ENCODE measurements around the gene ENSA. TPM values are rescaled to one million over a fixed set of nuclear protein-coding genes. Genes with fewer than 3 reads are reported as not detected.

The ENSA gene
- total RNA-seq, 1 experiment from 2014 or later: 212 TPM

DNA sequence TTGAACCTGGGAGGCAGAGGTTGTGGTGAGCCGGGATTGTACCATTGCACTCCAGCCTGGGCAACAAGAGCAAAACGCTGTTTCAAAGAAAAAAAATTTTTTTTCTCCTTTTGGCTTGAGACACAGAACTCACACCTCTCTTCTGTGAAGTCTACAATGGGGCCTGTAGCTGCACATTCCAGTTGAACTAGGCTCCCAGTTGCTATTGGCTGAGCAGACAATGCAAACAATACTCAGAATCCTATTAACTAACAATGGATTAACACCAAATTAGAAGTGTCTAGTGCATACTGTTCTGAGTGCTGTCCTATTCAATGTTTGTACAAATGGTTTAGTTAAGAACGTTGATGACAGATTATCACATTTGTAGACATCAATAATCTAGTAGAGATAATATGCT is 32.4 kb downstream of the ENSA start:
- no peak overlapping the region for H2BK20ac ChIP-seq (ENCODE audit: low read depth, low read length, poor library complexity, severe bottlenecking)
- H3K23me2 ChIP-seq (ENCODE audit: insufficient read length, low read depth, low read length, poor library complexity, severe bottlenecking): no peaks in the 10 kb centered on the region
- H2BK15ac ChIP-seq (ENCODE audit: low read depth, low read length): no peak overlapping the region
- no peak overlapping the region for H2BK120ac ChIP-seq (ENCODE audit: low read depth, low read length, poor library complexity, severe bottlenecking)
- H3K18ac ChIP-seq (ENCODE audit: insufficient read length, low read depth, low read length): no peak overlapping the region
- H3K14ac ChIP-seq (ENCODE audit: insufficient read depth, low read length): no peak overlapping the region
- H3K27ac Mint-ChIP-seq: peak overlapping the region in 1 of 3 experiments; percentile 63; a peak in 1 of 7 replicates
- H3K36me3 Mint-ChIP-seq (ENCODE audit: insufficient read depth in 1 of 3, low read depth in 3 of 3): peaks cover 23 to 36% (median 25%) of the 10 kb centered on the region in 3 experiments
- H3K4me2 ChIP-seq (ENCODE audit: insufficient read depth, insufficient read length, low read length): no peak overlapping the region
- no peak overlapping the region for H2AFZ ChIP-seq (ENCODE audit: low read length)
- DNase-seq: no peak
- no peak overlapping the region for H3K4ac ChIP-seq (ENCODE audit: low read depth, low read length)
- no peak overlapping the region for H2BK5ac ChIP-seq (ENCODE audit: insufficient read length, low read length)
- no peaks in the 10 kb centered on the region for H3K9me3 ChIP-seq (ENCODE audit: control insufficient read depth, low read depth, low read length)
- WGBS (ENCODE audit: extremely low coverage, insufficient read length, low lambda C conversion rate): no CpG with 5 or more reads among the region's 3 CpGs
- H3K27ac ChIP-seq (ENCODE audit: insufficient read length, low read depth, low read length): no peak overlapping the region
- peaks cover 11 to 15% of the 10 kb centered on the region in 2 experiments for H3K9me3 Mint-ChIP-seq
- H3K56ac ChIP-seq (ENCODE audit: insufficient read length, low read depth, low read length): no peak overlapping the region
- no peak overlapping the region for H3K4me3 Mint-ChIP-seq
- H3K4me1 Mint-ChIP-seq: peaks cover 0 to 17% of the 10 kb centered on the region in 2 experiments
- H4K8ac ChIP-seq (replicated peaks; ENCODE audit: insufficient read length, low read depth, low read length): no peak overlapping the region
- no peak overlapping the region for H3T11ph ChIP-seq (ENCODE audit: low read length)
- no peaks in the 10 kb centered on the region for H3K27me3 ChIP-seq (ENCODE audit: insufficient read depth, low read length)
- no peak overlapping the region for H2BK12ac ChIP-seq (ENCODE audit: insufficient read length, low read depth, low read length)
- TF ChIP-seq CTCF (conservative IDR thresholded peaks at IDR 0.05): no peak
- H3K4me1 ChIP-seq (ENCODE audit: insufficient read depth, low read length): no peaks in the 10 kb centered on the region
- no peak overlapping the region for H3K23ac ChIP-seq (ENCODE audit: insufficient read length, low read depth, low read length)
- H4K91ac ChIP-seq (ENCODE audit: insufficient read length, low read depth, low read length): no peak overlapping the region
- no peak overlapping the region for H3K9ac ChIP-seq (ENCODE audit: extremely low read depth, insufficient read length, low read length)
- H4K20me1 ChIP-seq (ENCODE audit: control insufficient read depth, insufficient read depth, insufficient read length): no peaks in the 10 kb centered on the region
- H3K79me1 ChIP-seq (ENCODE audit: insufficient read depth, low read depth, low read length, poor library complexity, severe bottlenecking): no peaks in the 10 kb centered on the region
- H3K27me3 Mint-ChIP-seq (ENCODE audit: low read depth): no peaks in the 10 kb centered on the region
- H3K79me2 ChIP-seq (ENCODE audit: insufficient read depth, low read length): no peaks in the 10 kb centered on the region
- no peak overlapping the region for H2AK5ac ChIP-seq (ENCODE audit: insufficient read length, low read length)
- H4K5ac ChIP-seq (ENCODE audit: insufficient read length, low read depth, low read length): no peak overlapping the region
